HG03103 (cell line): ENCODE measurements around the gene BASP1.

Experiments
- ATAC-seq: cut with Tn5 transposase; IDR thresholded peaks from one replicate; pipeline ENCODE4 v1.9.1; 2021; ENCODE audit warnings: low read depth; ENCODE audit not compliant: unreplicated experiment

BASP1 gene

GRCh38 chr5:17221843-17222636 lies 4.6 kb downstream of the BASP1 start:
- no peak for ATAC-seq

GRCh38 chr5:17222664-17223063 lies 5.2 kb downstream of the BASP1 start:
- ATAC-seq, result no peak

GRCh38 chr5:17223367-17224185 lies 6.1 kb downstream of the BASP1 start:
- peak; percentile 43 for ATAC-seq

- ATAC-seq, result peak; percentile 41
Observed at GRCh38 chr5:17224858-17225511, 7.6 kb downstream of the BASP1 start.

- no peak for ATAC-seq
Observed at GRCh38 chr5:17225520-17225919, 8.1 kb downstream of the BASP1 start.

GRCh38 chr5:17227868-17228267 lies 10.4 kb downstream of the BASP1 start:
- no peak for ATAC-seq

- peak; percentile 54 for ATAC-seq
Observed at GRCh38 chr5:17228821-17229291, 11.4 kb downstream of the BASP1 start.

- peak; percentile 30 for ATAC-seq
Observed at GRCh38 chr5:17229313-17229712, 11.9 kb downstream of the BASP1 start.

- ATAC-seq, result no peak
Observed at GRCh38 chr5:17230191-17230590, 12.8 kb downstream of the BASP1 start.

GRCh38 chr5:17230808-17231525 lies 13.5 kb downstream of the BASP1 start:
- no peak for ATAC-seq

- no peak for ATAC-seq
Observed at GRCh38 chr5:17232405-17232804, 15.0 kb downstream of the BASP1 start.

- ATAC-seq, result no peak
Observed at GRCh38 chr5:17233488-17233887, 16.1 kb downstream of the BASP1 start.

- no peak for ATAC-seq
Observed at GRCh38 chr5:17234374-17234773, 16.9 kb downstream of the BASP1 start.

GRCh38 chr5:17235731-17236330 lies 18.4 kb downstream of the BASP1 start:
- no peak for ATAC-seq

GRCh38 chr5:17238521-17239041 lies 21.1 kb downstream of the BASP1 start:
- no peak for ATAC-seq

- no peak for ATAC-seq
Observed at GRCh38 chr5:17239953-17240352, 22.5 kb downstream of the BASP1 start.

- no peak for ATAC-seq
Observed at GRCh38 chr5:17240487-17240886, 23.1 kb downstream of the BASP1 start.

- ATAC-seq, result no peak
Observed at GRCh38 chr5:17241635-17242034, 24.2 kb downstream of the BASP1 start.

- ATAC-seq, result no peak
Observed at GRCh38 chr5:17243287-17244063, 26.0 kb downstream of the BASP1 start.
